SH-SY5Y (cell line): ENCODE measurements around the gene RAB29.

Experiments used
- GATA2 ChIP-seq: IDR thresholded peaks from 2 replicates; pipeline ENCODE4 v1.6.1; 2011; ENCODE audit warnings: mild to moderate bottlenecking, low read depth, low read length
- GATA3 ChIP-seq: IDR thresholded peaks from 2 replicates; pipeline ENCODE4 v1.6.1; 2011; ENCODE audit warnings: low read depth, mild to moderate bottlenecking, low read length, moderate library complexity

GRCh38 chr1:205725514-205725913 lies 49.8 kb downstream of the RAB29 start:
- no peak for TF ChIP-seq GATA2
- no peak for TF ChIP-seq GATA3
